ENCODE results near the gene ZBTB33.

The ZBTB33 gene

DNA sequence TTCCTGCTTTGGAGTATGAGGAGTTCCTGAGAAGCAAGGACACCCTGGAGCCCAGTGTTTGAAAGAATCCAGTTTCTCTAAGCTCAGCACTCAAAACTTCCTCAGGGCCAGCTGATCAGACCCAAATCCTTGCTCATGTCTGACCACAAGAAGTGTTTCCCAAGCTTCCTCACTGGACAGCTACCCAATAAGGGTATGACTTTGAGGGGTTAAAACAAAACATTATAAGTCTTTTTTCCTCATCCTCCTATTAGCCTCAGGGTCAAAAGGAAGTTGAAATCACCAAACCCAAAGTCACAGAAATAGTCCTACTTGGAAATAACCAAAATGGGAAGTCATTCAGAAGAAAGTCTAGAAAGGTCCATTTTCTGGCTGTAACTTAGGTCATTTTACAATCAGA, 13.7 kb downstream of the ZBTB33 start:
- no peak for DNase-seq

DNA sequence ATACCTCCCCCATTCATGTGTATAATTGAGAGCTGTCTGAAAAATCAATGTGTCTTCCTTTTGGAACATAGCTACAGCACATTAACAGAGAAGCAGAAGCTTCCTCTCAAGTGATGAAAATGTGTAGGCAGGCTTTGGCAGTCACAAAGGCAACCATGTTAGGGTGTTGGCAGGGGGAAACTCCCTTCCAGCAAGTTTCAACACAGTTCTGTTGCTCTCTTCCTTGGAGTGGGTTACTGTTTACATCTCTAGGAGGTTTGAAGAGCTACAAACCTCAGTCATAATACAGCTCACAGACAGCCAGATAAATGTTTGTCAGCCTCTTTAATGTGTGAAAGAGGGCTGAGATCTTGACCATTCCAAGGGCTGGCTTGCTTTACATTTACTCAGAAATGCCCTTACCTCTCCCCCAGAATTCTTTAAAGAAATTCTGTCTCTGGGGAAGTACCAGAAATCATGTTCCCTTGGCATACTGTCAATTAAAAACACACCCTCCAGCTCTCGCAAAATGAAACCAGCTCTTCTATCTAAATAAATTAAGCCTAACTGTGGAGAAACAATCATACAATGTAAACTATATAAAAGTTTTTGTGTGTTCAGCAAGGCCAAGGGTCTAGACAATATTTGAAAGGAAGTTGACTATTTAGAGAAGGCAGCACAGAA, 18.9 kb downstream of the ZBTB33 start:
- DNase-seq: no peak

DNA sequence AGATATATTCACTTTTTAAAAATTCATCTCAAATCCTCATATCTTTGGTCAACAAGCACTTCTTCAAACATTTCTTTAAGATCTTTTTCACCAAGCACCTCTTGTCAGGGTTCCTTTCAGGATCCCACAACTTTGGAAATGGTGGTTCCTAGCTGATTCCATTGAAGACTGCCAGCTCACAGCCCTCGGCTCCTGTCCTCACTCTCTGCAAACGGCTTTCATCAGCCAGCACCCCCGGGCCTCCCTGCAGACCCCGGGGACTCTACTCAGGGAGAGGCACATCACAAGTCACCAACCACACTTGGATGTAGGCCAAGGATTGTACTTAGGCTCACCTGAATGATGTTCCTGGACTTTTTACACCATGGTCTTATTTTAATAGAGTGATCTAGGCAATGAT, 20.0 kb downstream of the ZBTB33 start:
- no peak for DNase-seq

DNA sequence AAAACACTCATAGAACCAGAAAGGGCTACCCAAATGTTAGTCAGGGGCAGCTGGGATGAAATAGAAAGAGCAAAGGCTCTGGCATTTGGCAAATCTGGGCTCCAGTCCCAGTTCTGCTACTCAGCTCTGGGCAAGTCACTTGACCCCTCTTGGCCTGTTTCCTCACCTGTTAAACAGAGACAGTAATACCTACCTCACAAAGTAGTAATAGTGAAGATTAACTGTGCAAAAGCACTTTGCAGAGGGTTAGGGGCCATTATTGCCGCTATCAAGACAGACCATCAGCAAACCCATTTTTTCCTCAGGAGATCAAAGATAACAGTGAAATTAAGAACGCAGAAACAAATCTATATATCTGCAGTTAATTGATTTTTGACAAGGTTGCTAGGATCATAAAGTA, 20.6 kb downstream of the ZBTB33 start:
- no peak for DNase-seq

DNA sequence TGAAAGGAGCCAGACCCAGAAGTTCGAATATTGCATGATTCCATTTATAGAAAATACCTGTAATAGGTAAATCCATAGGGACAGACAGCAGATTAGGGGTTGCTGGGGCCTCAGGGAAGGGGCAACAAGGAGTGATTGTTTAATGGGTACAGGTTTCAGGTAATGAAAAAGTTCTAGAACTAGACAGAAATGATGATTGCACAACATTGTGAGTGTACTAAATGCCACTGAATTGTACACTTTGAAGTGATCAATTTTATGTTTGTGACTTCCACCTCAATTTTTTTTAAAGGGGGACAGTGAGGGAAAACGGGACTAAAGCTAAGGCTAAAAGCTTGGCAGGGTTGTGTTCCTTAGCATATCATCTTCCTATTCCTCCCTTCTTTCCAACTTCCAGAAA, 23.5 kb downstream of the ZBTB33 start:
- DNase-seq: no peak

DNA sequence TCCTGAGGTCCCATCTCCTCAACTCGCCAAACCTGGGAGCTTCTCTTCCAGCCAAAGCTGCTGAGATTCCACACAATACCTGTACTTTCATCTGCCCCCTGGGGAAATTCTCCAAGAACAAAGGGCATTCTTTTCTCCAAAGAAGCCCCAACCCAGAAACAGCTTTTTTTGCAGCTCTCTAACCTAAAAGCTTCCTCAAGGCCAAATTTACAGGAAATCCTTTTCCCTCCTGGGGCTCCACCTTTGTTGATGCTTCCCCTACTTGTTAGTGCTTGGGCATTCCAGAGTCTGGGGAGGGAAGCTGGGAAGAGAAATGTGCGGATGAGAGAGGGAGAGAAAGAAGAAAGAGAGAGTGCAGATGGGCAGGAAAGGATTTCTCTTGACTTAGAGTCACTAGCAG, 24.3 kb downstream of the ZBTB33 start:
- no peak for DNase-seq

DNA sequence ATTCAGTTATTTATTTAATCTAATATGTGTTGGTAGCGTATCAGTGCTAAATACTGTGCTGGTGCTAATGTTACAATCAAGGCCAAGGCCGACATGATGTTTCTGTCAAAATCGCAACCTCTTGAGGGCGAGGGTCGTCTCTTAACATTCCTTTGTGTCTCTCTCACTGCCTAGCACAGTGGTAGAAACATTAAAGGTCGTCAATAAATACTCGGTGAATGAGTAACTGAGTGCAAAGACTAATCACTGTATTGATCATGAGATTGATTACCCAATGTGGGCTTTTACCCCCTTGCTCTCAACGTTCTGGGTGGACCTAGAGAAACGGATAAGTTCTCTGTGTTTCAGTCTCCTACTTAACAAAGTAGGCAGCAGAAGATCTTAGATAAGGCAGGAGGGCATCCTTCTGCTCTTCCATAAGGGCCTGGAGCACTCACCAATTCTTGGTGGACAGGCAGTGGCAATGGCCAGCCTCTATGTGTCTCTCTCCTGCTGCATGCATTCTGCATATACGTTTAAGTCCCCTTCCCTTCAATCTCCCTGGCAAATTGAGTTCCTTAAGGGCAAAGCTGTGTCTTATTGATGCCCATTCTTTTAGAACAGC, 30.5 kb downstream of the ZBTB33 start:
- DNase-seq: no peak

DNA sequence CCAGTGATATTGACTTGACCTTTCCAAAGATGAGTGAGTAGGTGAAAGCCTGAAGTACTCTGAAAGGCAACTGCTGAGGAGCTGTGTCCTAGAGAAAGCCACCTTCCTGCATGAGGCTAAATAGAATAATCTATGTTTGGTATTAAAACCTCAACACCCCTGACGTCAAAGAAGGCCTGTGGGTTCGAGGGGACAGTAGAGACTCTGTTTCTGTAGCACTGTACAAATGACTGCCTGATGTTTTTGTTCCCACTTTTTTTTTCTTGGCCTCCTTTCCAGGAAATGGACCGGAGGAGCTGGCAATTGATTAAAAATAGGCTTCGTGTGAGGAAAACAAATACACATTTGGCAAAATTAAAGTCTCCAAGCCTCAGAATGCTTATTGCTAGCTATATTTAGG, 31.1 kb downstream of the ZBTB33 start:
- DNase-seq: no peak

DNA sequence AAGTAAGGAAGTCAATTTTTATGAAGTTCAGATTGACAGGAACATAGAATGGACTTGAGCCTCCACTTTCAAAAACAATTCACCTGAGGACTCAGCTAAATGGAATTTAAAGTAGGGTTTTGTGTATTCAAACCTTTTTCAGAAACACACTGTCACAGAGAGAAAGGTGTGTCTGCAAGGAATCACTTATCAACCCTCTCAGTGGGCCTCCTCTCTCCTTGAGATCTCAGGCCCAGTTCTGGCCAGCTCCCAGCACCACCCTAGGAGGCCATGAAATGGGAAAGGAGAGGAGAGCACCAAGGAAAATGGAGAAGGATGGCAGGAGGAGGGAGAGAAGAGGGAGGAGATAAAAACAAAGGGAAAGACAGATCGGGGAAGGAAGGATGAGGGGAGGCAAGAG, 32.1 kb downstream of the ZBTB33 start:
- no peak for DNase-seq

DNA sequence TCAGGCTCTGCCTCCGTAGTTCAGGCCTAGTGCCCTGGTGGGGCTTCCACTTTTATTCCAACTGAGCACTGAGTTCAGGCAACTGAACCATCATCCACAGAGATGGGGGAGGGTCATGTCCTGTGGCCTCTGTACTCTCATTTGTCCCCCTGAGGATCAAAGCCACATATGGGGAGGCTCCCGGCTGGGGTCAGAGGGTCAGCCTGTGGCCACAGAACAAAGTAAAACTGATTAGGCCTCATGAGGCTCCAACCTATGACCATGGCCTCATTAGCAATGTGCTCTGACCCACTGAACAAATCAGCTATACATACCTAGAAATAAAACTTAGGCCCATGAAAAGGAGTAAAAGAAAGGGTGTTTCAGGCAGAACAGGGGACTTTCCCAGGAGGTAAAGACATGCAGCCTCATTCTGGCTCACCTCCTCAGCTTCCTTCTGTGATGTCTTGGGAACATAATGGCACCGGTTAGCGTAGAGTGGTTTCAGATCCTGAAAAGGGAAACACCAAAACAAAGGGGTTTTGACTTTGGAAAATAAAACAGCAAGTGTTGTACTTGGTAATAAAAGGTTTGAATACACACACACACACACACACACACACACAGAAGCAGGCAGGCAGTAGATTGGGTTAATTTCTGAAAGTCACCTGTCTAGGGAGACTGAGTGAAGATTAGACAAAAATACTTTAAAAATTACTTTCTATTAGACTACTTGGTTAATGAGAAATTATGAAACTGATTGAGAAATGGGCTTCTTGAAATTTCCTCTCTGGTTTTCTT, 36.3 kb downstream of the ZBTB33 start:
- no peak for DNase-seq

DNA sequence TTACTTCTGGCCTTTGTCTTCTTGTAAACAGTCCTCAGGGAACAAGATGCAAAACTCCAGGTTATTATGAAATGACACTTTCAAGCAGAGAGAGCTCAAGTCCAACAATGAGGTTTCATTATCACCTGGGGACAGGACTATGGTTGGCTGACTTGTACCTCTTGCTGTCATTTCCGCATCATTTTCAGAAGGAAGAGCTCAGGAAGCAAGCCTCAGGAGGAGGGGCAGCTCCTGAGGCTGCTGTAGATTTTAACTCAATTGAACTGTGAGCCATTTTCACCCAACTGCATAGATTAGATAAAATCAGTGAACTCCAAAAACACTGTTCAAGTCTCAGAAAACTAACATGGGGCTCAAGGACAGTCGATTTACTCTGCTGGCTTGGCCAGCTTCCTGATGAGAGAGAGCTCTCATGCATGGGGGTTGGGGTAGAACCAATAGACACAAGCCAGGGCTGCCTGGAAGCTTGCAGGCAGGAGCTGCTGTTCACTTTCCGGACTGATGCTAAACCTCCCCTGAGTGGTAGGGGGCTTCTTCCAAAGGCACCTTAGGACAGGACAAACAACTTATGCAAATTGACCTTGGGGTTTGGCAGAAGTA, 37.0 kb downstream of the ZBTB33 start:
- no peak for DNase-seq

DNA sequence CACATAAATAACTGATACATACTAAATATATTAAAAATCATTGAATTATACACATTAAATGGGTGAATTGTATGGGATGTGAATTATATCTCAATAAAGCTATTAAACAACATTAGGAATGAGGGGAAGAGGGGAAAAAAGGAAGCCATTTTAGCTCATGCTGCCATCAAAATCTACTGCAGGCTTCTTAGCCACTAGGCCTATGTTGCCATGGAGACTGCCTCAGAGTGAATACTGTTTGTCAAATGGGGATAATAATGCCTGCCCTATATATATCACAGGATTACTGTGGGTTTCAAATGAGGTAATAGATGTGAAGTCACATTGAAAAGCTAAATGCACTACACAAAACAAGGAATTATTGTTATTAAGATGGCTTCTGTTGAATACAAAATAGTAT, 39.5 kb downstream of the ZBTB33 start:
- no peak for DNase-seq

DNA sequence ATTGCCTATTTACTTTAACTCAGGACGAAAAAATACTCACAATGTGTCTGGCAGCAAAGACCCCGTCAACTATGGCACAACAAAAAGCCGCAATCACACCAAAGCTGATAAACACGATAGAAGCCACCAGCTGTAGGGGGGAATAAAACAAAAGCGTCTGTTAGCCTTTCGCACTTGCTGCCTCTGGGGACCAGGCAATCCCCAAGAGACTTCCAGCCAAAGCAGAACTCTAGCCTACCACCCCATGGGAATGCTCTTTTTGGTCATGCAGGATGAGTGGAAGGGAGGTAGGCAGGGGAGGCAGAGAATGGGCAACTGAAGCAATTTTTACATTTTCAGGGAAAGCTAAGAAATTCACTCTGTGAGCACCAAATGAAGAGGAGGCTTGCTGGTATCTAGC, 40.6 kb downstream of the ZBTB33 start:
- no peak for DNase-seq

DNA sequence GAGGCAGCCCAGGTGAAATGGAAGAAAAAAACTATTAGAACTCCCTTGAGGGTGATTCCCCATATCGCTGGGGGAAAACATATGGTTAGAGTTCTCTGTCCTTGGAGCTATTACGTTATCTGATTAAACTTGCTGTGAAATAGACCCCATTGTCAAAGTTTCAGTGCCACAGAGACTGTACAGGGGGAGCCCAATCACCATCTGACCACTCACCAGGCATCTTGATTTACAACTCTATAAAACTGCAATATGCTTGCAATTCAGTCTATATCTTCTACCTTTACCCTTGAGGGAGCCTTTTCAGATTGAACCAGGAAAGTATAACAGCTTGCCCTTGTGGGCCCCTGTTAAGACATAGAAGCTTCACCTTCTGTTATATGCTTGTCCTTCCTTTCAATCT, 42.4 kb downstream of the ZBTB33 start:
- no peak for DNase-seq

DNA sequence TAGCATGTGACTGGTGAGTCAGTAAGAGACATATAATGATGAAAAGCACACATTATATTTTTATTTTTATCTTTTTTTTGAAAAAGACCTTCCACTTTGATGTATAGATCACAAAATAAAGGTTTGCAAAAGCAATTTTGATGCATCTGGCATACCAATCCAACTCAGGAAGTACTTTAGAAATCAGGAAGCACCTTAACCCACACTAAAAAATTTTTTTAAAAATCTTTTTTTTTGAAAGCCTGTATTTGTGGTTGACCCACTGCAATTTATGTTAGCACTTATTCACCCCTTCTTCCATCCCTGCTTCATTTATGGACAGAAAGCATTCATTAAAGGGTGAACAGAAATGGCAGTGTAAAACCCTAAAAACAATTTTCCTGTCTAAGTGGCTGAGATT, 44.0 kb downstream of the ZBTB33 start:
- DNase-seq: no peak

DNA sequence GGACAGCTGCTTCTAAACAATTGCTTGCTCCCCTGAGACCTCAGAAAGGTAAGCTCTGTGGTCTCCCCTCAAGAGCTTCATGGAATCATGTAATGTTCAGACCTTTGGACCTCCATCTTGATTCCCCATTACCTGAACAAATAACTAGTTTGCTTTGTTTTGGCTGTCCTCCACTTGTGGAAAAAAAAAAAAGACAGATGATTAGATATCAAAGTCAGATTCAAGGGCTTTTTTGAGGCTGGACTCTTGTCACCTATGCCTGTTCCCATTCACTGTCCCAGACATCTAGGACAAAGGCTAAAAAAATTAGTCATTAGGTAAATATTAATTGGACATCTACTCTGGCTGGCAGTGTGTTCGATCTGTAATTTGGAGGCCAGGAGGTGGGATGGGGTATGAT, 47.3 kb downstream of the ZBTB33 start:
- DNase-seq: no peak

DNA sequence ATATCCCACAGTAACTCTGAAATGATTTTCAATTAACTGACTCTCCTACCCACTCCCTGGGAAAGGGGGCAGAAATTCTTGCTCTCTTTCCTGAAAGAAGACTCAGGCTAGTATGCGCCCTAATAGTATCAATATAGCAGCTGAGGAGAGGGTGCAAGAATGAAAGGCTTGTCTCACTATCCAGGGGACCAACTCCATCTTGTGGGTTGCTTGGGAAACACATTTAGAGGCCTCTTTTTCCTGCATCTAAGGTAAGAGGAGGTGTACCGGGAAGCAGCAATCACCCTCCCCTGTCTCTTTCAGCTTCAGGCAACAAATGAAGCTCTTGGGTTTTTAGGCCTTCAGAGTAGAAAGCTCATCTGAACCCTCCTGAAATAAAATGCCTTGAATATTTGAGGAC, 49.3 kb downstream of the ZBTB33 start:
- no peak for DNase-seq

DNA sequence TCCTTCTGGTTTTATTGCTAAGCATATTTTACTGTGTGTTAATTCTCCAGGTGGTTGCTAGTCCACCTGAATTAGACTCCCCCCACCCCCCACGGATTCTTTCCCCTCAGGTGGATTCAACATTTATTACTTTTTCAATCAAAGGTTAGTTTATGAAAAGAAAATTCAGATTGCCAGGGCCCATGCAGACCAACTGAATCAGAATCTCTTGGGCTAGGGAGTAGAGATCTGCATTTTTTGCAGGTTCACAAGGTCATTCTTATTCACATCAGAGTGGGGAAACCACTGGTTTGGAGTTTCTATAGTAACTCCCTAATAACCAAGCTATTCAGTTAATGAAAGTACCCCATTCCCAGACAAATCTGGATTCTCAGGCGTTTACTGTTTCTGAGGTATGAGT, 50.9 kb downstream of the ZBTB33 start:
- DNase-seq: no peak

DNA sequence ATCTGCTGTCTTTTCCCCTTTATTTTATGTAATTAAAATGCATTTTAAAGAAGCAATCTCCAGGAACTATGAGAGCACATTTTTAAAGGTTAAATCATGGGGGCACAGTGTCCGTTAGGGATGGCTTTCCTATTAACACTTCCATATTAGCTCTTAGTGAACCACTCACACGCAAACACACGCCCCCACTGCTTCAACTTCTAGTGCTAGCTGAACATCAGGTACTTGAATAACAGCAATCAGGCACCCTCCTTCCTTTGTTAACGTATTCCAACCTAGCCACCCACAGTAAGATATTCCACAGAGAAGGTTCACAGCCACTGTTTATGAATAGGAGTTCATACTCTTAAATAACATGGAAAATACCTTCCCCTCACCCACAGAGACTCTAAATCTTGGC, 51.3 kb downstream of the ZBTB33 start:
- DNase-seq: no peak

DNA sequence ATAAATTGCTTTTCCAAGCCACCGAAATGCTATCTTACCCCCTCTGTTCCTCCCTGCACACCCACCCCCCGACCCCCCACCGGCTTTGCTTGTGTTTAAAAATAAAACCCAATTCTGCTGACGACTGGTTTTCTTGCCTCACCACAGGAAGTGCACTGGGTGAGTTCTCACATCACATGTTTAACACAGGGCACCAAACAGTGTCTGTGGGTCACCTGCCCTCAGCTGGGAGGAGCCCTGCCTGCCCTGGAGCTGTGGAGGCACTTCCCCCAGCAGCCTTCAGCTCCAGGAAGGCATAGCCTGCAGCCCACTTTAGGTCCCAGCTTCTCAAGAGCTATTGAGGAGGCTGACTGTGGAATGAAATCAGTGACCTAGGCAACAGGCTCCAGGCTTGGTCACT, 51.8 kb downstream of the ZBTB33 start:
- no peak for DNase-seq

DNA sequence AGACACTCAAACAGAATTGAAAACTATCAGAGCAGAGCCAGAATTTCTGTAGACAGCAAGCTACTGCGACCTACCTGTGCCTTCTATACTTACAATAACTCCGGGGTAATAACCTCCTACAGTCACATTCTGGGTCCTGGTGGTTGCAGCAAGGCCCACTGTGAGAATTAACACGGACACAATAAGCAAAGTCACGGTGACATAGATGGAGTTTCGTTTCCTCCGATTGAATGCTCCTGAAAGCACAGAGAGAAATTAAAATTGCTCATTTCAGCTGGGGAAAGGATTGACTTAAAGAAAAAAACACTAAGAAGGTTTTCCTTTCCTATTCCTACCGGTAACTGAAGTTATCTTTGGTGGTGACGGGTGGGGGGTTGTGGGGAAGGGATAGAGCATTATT, 53.6 kb downstream of the ZBTB33 start:
- DNase-seq: no peak

DNA sequence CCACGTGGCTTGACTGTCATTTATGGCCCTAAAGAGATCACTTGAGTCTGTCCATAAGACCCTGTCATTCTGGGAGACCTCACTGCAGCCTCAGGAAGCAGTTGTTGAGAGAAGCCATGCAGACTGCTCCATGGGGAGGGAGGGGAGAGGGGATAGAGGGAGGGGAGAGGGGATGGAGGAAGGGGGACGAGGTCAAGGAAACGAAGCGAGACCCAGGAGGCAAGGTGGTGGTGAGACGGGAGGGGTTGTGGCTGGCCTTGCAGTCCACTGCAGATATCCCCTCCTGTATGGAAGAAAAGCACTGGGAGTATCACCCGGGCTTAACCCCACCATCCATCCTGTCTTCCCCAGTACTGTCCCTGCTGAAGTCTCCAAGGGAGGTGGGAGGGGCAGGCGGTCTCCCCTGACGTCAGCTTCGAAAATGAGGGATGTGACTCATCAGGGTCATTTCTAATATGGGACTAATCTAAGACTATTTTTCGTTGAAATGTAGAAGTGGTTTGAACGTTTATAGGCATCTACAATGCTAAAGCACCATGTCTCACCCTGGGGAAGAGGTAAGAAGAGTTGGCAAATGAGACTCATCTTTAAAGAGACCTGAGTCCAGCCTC, 55.0 kb downstream of the ZBTB33 start:
- no peak for DNase-seq

DNA sequence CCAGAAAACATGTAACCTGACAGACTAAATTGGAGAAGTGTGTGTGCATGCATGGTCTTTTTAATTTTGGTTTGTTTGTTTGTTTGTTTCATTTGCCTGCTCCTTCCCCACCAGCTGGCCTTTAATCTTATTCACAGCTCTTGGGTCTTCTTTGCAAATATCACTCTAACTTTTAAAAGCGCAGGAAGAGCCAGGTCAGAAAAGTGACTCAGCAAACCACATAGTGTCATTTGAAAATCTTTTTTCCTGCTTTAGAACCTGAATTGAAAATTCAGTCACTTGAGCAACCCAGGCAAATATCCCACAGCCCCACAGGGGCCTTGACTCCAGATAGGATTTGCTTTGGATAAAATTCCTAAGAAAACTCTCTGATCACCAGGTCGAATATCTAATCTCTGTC, 56.0 kb downstream of the ZBTB33 start:
- DNase-seq: no peak
